ENCODE data around the gene ASB15.

DNA sequence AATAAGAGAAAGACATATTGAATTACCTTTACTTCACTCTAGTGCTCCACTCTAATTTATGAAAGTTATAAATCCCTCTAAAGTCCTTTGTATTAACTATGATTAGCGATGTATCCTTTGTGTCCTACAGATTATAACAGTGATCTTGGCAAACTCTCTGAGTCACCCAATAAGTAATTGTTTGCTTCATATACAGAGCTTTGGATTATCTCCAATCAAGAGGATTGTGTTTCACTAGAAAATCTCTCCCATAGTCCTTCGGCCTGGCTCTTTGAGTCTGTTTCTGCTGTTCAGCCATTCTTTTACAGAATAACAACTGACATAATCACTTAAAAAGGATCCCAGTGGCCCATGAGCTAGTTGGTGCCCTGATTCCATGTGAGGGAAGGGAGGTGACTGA is 63.5 kb downstream of the ASB15 start:
- TF ChIP-seq, protein P1, sequence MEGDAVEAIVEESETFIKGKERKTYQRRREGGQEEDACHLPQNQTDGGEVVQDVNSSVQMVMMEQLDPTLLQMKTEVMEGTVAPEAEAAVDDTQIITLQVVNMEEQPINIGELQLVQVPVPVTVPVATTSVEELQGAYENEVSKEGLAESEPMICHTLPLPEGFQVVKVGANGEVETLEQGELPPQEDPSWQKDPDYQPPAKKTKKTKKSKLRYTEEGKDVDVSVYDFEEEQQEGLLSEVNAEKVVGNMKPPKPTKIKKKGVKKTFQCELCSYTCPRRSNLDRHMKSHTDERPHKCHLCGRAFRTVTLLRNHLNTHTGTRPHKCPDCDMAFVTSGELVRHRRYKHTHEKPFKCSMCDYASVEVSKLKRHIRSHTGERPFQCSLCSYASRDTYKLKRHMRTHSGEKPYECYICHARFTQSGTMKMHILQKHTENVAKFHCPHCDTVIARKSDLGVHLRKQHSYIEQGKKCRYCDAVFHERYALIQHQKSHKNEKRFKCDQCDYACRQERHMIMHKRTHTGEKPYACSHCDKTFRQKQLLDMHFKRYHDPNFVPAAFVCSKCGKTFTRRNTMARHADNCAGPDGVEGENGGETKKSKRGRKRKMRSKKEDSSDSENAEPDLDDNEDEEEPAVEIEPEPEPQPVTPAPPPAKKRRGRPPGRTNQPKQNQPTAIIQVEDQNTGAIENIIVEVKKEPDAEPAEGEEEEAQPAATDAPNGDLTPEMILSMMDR (conservative IDR thresholded peaks at IDR 0.05 in 1 of 2, IDR thresholded peaks at IDR 0.05 in 1 of 2; ENCODE audit: extremely low read depth in 1 of 2, insufficient read depth in 1 of 2, low read depth in 1 of 2, low read length in 2 of 2): no peak
- no peak for TF ChIP-seq EZH2 (IDR thresholded peaks at IDR 0.05; ENCODE audit: borderline replicate concordance, low read length)
